Caco-2 (cell line): ENCODE results near the gene NPFFR1. TPM values are rescaled to one million over a fixed set of nuclear protein-coding genes. Genes with fewer than 3 reads are reported as not detected.

Source experiments
- BruUV-seq: library from RNA; stranded (reverse); fragments of 400-500 nt; replicated peaks from 2 replicates; lab custom pipeline; 2021; lab: Mats Ljungman, UMichigan
- CTCF ChIA-PET: fragments of 300-600 bp; sonication (Branson Sonifier 250); formaldehyde crosslinking; loops from one replicate; lab custom pipeline; 2022; ENCODE audit warnings: antibody characterized with exemption; lab: Charles Lee
- POLR2A ChIA-PET: fragments of 300-600 bp; sonication (Branson Sonifier 250); formaldehyde crosslinking; loops from one replicate; lab custom pipeline; 2022; ENCODE audit warnings: antibody characterized with exemption; lab: Charles Lee
- DNase-seq, 2 experiments: peaks; one replicate each; pipeline versions ENCODE4 v3.0.0 to v3.0.0-alpha.2; 2020 to 2022
- H3K27me3 ChIP-seq: replicated peaks from 2 replicates; pipeline ENCODE4 v1.6.0; 2011; ENCODE audit warnings: low read length; ENCODE audit not compliant: control insufficient read depth, insufficient read depth
- H3K36me3 ChIP-seq: 2 replicates; pipeline ENCODE4 v1.5.1; 2011; ENCODE audit warnings: low read length; ENCODE audit not compliant: control insufficient read depth, insufficient read depth
- H3K4me1 ChIP-seq: fragments of 250-450 bp; sonication (Bioruptor Pico); 2 replicates; pipeline ENCODE4 v1.5.1; 2020; ENCODE audit warnings: mild to moderate bottlenecking
- H3K4me3 ChIP-seq: 2 replicates; pipeline ENCODE4 v1.5.1; 2011; ENCODE audit warnings: low read depth, mild to moderate bottlenecking, control low read depth, low read length
- H3K9me3 ChIP-seq: fragments of 250-450 bp; sonication (Bioruptor Pico); 2 replicates; pipeline ENCODE4 v1.5.1; 2020; ENCODE audit warnings: mild to moderate bottlenecking, moderate library complexity
- H3K27ac Mint-ChIP-seq: one replicate; pipeline ENCODE4 v1.8.0; 2022; ENCODE audit warnings: mixed read lengths; ENCODE audit not compliant: unreplicated experiment
- H3K27me3 Mint-ChIP-seq: one replicate; pipeline ENCODE4 v1.8.0; 2022; ENCODE audit warnings: mixed read lengths; ENCODE audit not compliant: insufficient read depth, unreplicated experiment
- H3K36me3 Mint-ChIP-seq: one replicate; pipeline ENCODE4 v1.8.0; 2022; ENCODE audit warnings: mild to moderate bottlenecking, mixed read lengths; ENCODE audit not compliant: insufficient read depth, unreplicated experiment
- H3K4me1 Mint-ChIP-seq: one replicate; pipeline ENCODE4 v1.8.0; 2022; ENCODE audit warnings: low read depth, mixed read lengths; ENCODE audit not compliant: unreplicated experiment
- H3K4me3 Mint-ChIP-seq: one replicate; pipeline ENCODE4 v1.8.0; 2022; ENCODE audit warnings: mild to moderate bottlenecking, moderate library complexity, mixed read lengths; ENCODE audit not compliant: unreplicated experiment
- H3K9me3 Mint-ChIP-seq: one replicate; pipeline ENCODE4 v1.8.0; 2022; ENCODE audit warnings: mixed read lengths; ENCODE audit not compliant: unreplicated experiment
- CTCF ChIP-seq, 2 experiments: fragments of 200-600 bp in 1 of 2; IDR thresholded peaks; 1 replicate in 1 of 2; 2 replicates in 1 of 2; pipeline versions ENCODE4 v1.5.1 to v1.8.0; 2011 to 2022; ENCODE audit warnings: antibody characterized with exemption in 1 of 2, control low read depth in 1 of 2, inconsistent platforms in 1 of 2, low read depth in 1 of 2, low read length in 1 of 2, mild to moderate bottlenecking in 1 of 2, moderate library complexity in 1 of 2; ENCODE audit not compliant: insufficient read depth in 1 of 2, severe bottlenecking in 1 of 2, unreplicated experiment in 1 of 2
- intact Hi-C: fragments of 100-400 bp; cut with micrococcal nuclease; formaldehyde crosslinking; loops from one replicate; pipeline ENCODE4 v1.10.0; 2022; ENCODE audit not compliant: unreplicated experiment
- total RNA-seq: library from RNA; stranded (reverse); gene quantifications from 2 replicates; pipeline ENCODE4 v1.2.3, GENCODE V29; 2022

The NPFFR1 gene
- total RNA-seq, 1 experiment from 2014 or later, result not detected

- Histone ChIP-seq H3K4me1 (no peaks in the 10 kb centered on the region; the same call in 1 of the 2 replicates), H3K27me3 (no peaks in the 10 kb centered on the region; the same call in 1 of the 2 replicates), H3K36me3 (no peaks in the 10 kb centered on the region), H3K4me3 (no peak overlapping the region), H3K9me3 (peaks cover 17% of the 10 kb centered on the region)
- TF ChIP-seq CTCF (IDR thresholded peaks at IDR 0.05; ENCODE audit: insufficient read depth in 1 of 2, low read depth in 1 of 2, low read length in 1 of 2, severe bottlenecking in 1 of 2, unreplicated experiment in 1 of 2), result peak; percentile 75 to 97
- Mint-ChIP-seq H3K4me3 (no peak overlapping the region), H3K9me3 (peaks cover 19% of the 10 kb centered on the region), H3K27ac (no peak overlapping the region), H3K4me1 (peaks cover 6% of the 10 kb centered on the region), H3K36me3 (no peaks in the 10 kb centered on the region), H3K27me3 (no peaks in the 10 kb centered on the region)
- ChIA-PET POLR2A (interaction anchor here (0.8 to 1.6 kb wide), 4 partner anchors 32 to 119 kb away, joined by 3 to 21 read pairs (median 6); partner anchors contain the start of genes PPA1 and TYSND1), CTCF (interaction anchor here (0.5 to 3.5 kb wide), 57 partner anchors 8 to 760 kb away, joined by 3 to 214 read pairs (median 5); partner anchors contain the start of genes EIF4EBP2, PPA1, SAR1A and TYSND1)
- BruUV-seq, result no TSS peak
- DNase-seq, result peak; percentile 86 to 88
- intact Hi-C loops, result loop anchor here (1.0 to 2.0 kb wide), 7 partner anchors 32 to 122 kb away; partner anchors contain the start of gene PPA1
These were observed 18.6 kb downstream of the NPFFR1 start for GRCh38 chr10:70265032-70265689.

- H3K36me3 Mint-ChIP-seq, result peaks cover 4% of the 10 kb centered on the region
- ChIA-PET POLR2A (no interaction called here), CTCF (interaction anchor here (0.7 to 4.1 kb wide), 2 partner anchors 39 to 103 kb away, joined by 3 to 17 read pairs; no protein-coding TSS in a partner anchor)
- no peaks in the 10 kb centered on the region for H3K27me3 Mint-ChIP-seq
- Histone ChIP-seq H3K36me3 (no peaks in the 10 kb centered on the region), H3K9me3 (peaks cover 17% of the 10 kb centered on the region), H3K4me3 (no peak overlapping the region), H3K4me1 (peaks cover 24% of the 10 kb centered on the region), H3K27me3 (no peaks in the 10 kb centered on the region)
- BruUV-seq, result no TSS peak
- peaks cover 16% of the 10 kb centered on the region for H3K4me1 Mint-ChIP-seq
- intact Hi-C loops, result no loop called here
- TF ChIP-seq CTCF (IDR thresholded peaks at IDR 0.05; ENCODE audit: insufficient read depth in 1 of 2, low read depth in 1 of 2, low read length in 1 of 2, severe bottlenecking in 1 of 2, unreplicated experiment in 1 of 2), result no peak
- DNase-seq, result no peak
- no peak overlapping the region for H3K4me3 Mint-ChIP-seq
- H3K9me3 Mint-ChIP-seq, result peaks cover 19% of the 10 kb centered on the region
- H3K27ac Mint-ChIP-seq, result no peak overlapping the region
These were observed 23.1 kb downstream of the NPFFR1 start for GRCh38 chr10:70260734-70261133.

- Histone ChIP-seq H3K27me3 (no peaks in the 10 kb centered on the region), H3K4me3 (no peak overlapping the region), H3K9me3 (peaks cover 17% of the 10 kb centered on the region), H3K4me1 (peaks cover 24% of the 10 kb centered on the region), H3K36me3 (no peaks in the 10 kb centered on the region)
- ChIA-PET CTCF (interaction anchor here (0.6 to 4.1 kb wide), 4 partner anchors 38 to 104 kb away, joined by 3 to 17 read pairs (median 4); no protein-coding TSS in a partner anchor), POLR2A (no interaction called here)
- H3K36me3 Mint-ChIP-seq, result peaks cover 4% of the 10 kb centered on the region
- H3K4me1 Mint-ChIP-seq, result peaks cover 16% of the 10 kb centered on the region
- H3K27ac Mint-ChIP-seq, result no peak overlapping the region
- intact Hi-C loops, result no loop called here
- peaks cover 19% of the 10 kb centered on the region for H3K9me3 Mint-ChIP-seq
- no TSS peak for BruUV-seq
- no peak for TF ChIP-seq CTCF (IDR thresholded peaks at IDR 0.05; ENCODE audit: insufficient read depth in 1 of 2, low read depth in 1 of 2, low read length in 1 of 2, severe bottlenecking in 1 of 2, unreplicated experiment in 1 of 2)
- H3K4me3 Mint-ChIP-seq, result no peak overlapping the region
- no peaks in the 10 kb centered on the region for H3K27me3 Mint-ChIP-seq
- DNase-seq, result peak in 1 of 2 experiments; percentile 31
These were observed 23.5 kb downstream of the NPFFR1 start for GRCh38 chr10:70260259-70260658.
